ENCODE measurements around the gene NCOA7. TPM values are rescaled to one million over a fixed set of nuclear protein-coding genes. Genes with fewer than 3 reads are reported as not detected.

Gene NCOA7
- total and polyA plus RNA-seq, 9 donors = 5.5 to 9.1 (median 6.1) TPM

DNA sequence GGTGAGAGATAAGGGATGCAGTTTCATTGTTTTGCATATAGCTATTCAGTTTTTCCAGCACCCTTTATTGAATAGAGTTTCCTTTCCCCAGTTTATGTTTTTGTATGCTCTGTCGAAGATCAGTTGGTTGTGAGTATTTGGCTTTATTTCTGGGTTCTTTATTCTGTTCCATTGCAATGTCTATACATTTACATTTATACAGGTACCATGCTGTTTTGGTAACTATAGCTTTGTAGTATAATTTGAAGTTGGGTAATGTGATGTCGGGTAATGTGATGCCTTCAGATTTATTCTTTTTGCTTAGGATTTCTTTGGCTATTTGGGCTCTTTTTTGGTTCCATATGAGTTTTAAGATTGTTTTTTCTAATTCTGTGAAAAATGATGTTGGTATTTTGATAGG lies 61.8 kb downstream of the NCOA7 start:
- WGBS (ENCODE audit: insufficient coverage) = 100% methylated on average over 1 of the region's 2 CpGs
- Histone ChIP-seq H3K36me3 (ENCODE audit: control insufficient read depth, insufficient read depth, low read length) (no peaks in the 10 kb centered on the region), H3K4me3 (ENCODE audit: low read length) (no peak overlapping the region), H3K27me3 (ENCODE audit: control insufficient read depth, insufficient read depth, low read length) (no peaks in the 10 kb centered on the region), H3K9me3 (replicated peaks; ENCODE audit: control insufficient read depth, low read depth, low read length) (no peaks in the 10 kb centered on the region), H3K27ac (ENCODE audit: low read length) (no peak overlapping the region), H3K4me1 (ENCODE audit: control insufficient read depth, insufficient read depth, low read length) (no peaks in the 10 kb centered on the region)
- DNase-seq = no peak

DNA sequence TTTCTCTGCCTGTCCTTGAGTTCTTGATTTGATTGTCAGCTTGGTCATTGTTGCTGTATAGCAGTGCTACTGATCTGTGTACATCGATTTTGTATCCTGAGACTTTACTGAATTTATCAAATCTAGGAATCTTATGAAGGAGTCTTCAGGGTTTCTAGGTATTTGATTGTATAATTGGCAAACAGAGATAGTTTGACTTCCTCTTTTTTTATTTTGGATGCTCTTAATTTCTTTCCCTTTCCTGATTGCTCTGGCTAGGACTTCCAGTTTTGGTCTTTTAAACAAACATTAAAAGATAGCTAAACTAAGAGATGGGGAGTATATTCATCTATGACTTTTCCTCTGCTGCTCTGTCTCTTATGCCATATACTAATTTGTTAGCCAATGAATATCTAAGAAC lies 62.4 kb downstream of the NCOA7 start:
- Histone ChIP-seq H3K4me1 (ENCODE audit: control insufficient read depth, insufficient read depth, low read length) (no peaks in the 10 kb centered on the region), H3K27me3 (ENCODE audit: control insufficient read depth, insufficient read depth, low read length) (no peaks in the 10 kb centered on the region), H3K4me3 (ENCODE audit: low read length) (no peak overlapping the region), H3K36me3 (ENCODE audit: control insufficient read depth, insufficient read depth, low read length) (no peaks in the 10 kb centered on the region), H3K27ac (ENCODE audit: low read length) (no peak overlapping the region), H3K9me3 (replicated peaks; ENCODE audit: control insufficient read depth, low read depth, low read length) (no peaks in the 10 kb centered on the region)
- WGBS (ENCODE audit: insufficient coverage) = no CpG with 5 or more reads among the region's 1 CpG
- no peak for DNase-seq

- Histone ChIP-seq H3K9me3 (replicated peaks; ENCODE audit: control insufficient read depth, low read depth, low read length) (no peaks in the 10 kb centered on the region), H3K27ac (ENCODE audit: low read length) (no peak overlapping the region), H3K27me3 (ENCODE audit: control insufficient read depth, insufficient read depth, low read length) (no peaks in the 10 kb centered on the region), H3K36me3 (ENCODE audit: control insufficient read depth, insufficient read depth, low read length) (no peaks in the 10 kb centered on the region), H3K4me1 (ENCODE audit: control insufficient read depth, insufficient read depth, low read length) (no peaks in the 10 kb centered on the region), H3K4me3 (ENCODE audit: low read length) (no peak overlapping the region)
- 75% methylated on average over 1 of the region's 1 CpG for WGBS (ENCODE audit: insufficient coverage)
- no peak for DNase-seq
Measured at GRCh38 chr6:125853756-125854155, 63.0 kb downstream of the NCOA7 start.

DNA sequence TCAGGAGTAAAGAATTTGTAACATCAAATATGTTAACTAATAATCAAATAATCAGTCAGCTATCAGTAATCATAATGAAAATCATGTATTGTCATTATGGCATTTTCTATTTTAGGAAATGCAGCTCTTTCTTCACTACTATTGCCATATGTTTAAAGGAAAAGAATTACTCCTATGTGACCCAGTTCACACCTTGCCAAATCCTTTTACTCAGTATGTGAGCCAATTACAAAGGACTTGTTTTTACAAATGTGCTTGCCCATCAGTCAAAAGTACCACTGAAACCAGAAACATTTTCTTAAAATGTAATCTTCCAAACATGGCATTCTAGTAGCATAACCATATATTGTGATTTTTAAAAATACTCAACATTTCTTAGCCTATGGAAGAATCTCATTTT lies 63.6 kb downstream of the NCOA7 start:
- H3K36me3 ChIP-seq (ENCODE audit: control insufficient read depth, insufficient read depth, low read length) = no peaks in the 10 kb centered on the region

GRCh38 chr6:125855783-125856182 lies 65.0 kb downstream of the NCOA7 start:
- WGBS (ENCODE audit: insufficient coverage) = 82% methylated on average over 1 of the region's 6 CpGs
- H3K9me3 ChIP-seq (replicated peaks; ENCODE audit: control insufficient read depth, low read depth, low read length) = no peaks in the 10 kb centered on the region
- H3K4me3 ChIP-seq (ENCODE audit: low read length) = no peak overlapping the region
- H3K27me3 ChIP-seq (ENCODE audit: control insufficient read depth, insufficient read depth, low read length) = no peaks in the 10 kb centered on the region
- H3K4me1 ChIP-seq (ENCODE audit: control insufficient read depth, insufficient read depth, low read length) = no peaks in the 10 kb centered on the region
- DNase-seq = no peak
- H3K36me3 ChIP-seq (ENCODE audit: control insufficient read depth, insufficient read depth, low read length) = no peaks in the 10 kb centered on the region
- no peak overlapping the region for H3K27ac ChIP-seq (ENCODE audit: low read length)

More for the DNA sequence above, 63.6 kb downstream of the NCOA7 start:
- no peak overlapping the region for H3K27ac ChIP-seq (ENCODE audit: low read length)
- H3K27me3 ChIP-seq (ENCODE audit: control insufficient read depth, insufficient read depth, low read length) = no peaks in the 10 kb centered on the region
- DNase-seq = no peak
- H3K4me1 ChIP-seq (ENCODE audit: control insufficient read depth, insufficient read depth, low read length) = no peaks in the 10 kb centered on the region
- no peaks in the 10 kb centered on the region for H3K9me3 ChIP-seq (replicated peaks; ENCODE audit: control insufficient read depth, low read depth, low read length)
- no peak overlapping the region for H3K4me3 ChIP-seq (ENCODE audit: low read length)

DNA sequence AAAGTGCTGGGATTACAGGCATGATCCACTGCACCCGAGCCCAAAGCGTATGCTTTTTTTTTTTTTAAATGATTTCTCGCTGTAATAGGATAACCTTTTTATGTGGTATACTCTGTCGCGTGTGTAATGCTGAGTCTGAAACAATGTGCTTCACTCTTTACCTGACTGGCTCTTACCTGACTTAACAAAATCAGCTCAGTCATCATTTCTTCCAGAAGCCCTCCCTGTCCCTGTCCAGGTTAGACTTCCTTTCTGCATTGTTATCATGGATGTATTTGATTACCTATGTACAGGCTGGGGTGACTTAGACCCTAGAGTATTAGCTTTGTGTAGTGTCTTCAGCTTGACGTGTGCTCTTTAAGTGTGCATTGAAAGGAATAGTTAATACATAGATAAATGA lies 67.1 kb downstream of the NCOA7 start:
- DNase-seq = no peak
- Histone ChIP-seq H3K4me3 (ENCODE audit: low read length) (no peak overlapping the region), H3K27ac (ENCODE audit: low read length) (no peak overlapping the region), H3K4me1 (ENCODE audit: control insufficient read depth, insufficient read depth, low read length) (no peaks in the 10 kb centered on the region), H3K36me3 (ENCODE audit: control insufficient read depth, insufficient read depth, low read length) (no peaks in the 10 kb centered on the region), H3K9me3 (replicated peaks; ENCODE audit: control insufficient read depth, low read depth, low read length) (no peaks in the 10 kb centered on the region), H3K27me3 (ENCODE audit: control insufficient read depth, insufficient read depth, low read length) (no peaks in the 10 kb centered on the region)
- WGBS (ENCODE audit: insufficient coverage) = no CpG with 5 or more reads among the region's 6 CpGs

- Histone ChIP-seq H3K27me3 (ENCODE audit: control insufficient read depth, insufficient read depth, low read length) (no peaks in the 10 kb centered on the region), H3K4me1 (ENCODE audit: control insufficient read depth, insufficient read depth, low read length) (no peaks in the 10 kb centered on the region), H3K36me3 (ENCODE audit: control insufficient read depth, insufficient read depth, low read length) (no peaks in the 10 kb centered on the region), H3K4me3 (ENCODE audit: low read length) (no peak overlapping the region), H3K27ac (ENCODE audit: low read length) (no peak overlapping the region), H3K9me3 (replicated peaks; ENCODE audit: control insufficient read depth, low read depth, low read length) (no peaks in the 10 kb centered on the region)
- DNase-seq = peak; percentile 70
- WGBS (ENCODE audit: insufficient coverage) = 42% methylated on average over 2 of the region's 7 CpGs
Measured at GRCh38 chr6:125858427-125859320, 67.9 kb downstream of the NCOA7 start.

DNA sequence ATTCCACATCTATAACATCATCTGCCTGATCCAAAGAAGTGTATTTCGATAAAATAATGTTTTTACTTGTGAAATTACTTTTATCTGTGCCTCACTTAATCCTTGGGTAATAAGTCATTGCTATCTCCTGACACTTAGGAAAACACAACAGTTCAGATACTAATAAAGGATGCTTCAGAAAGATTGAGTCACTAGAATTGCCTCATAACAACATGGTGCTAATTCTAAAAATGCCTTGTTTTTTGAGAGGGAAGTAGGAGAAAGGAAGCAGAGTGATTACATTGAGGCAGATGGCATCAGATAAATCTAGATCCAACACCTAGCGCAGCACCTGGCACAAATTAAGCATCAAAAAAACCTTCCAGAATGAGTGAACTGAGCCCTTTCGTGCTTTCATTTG lies 69.0 kb downstream of the NCOA7 start:
- no peak for DNase-seq
- Histone ChIP-seq H3K4me1 (ENCODE audit: control insufficient read depth, insufficient read depth, low read length) (no peaks in the 10 kb centered on the region), H3K36me3 (ENCODE audit: control insufficient read depth, insufficient read depth, low read length) (no peaks in the 10 kb centered on the region), H3K27me3 (ENCODE audit: control insufficient read depth, insufficient read depth, low read length) (no peaks in the 10 kb centered on the region), H3K4me3 (ENCODE audit: low read length) (no peak overlapping the region), H3K9me3 (replicated peaks; ENCODE audit: control insufficient read depth, low read depth, low read length) (no peaks in the 10 kb centered on the region), H3K27ac (ENCODE audit: low read length) (no peak overlapping the region)
- WGBS (ENCODE audit: insufficient coverage) = no CpG with 5 or more reads among the region's 3 CpGs

DNA sequence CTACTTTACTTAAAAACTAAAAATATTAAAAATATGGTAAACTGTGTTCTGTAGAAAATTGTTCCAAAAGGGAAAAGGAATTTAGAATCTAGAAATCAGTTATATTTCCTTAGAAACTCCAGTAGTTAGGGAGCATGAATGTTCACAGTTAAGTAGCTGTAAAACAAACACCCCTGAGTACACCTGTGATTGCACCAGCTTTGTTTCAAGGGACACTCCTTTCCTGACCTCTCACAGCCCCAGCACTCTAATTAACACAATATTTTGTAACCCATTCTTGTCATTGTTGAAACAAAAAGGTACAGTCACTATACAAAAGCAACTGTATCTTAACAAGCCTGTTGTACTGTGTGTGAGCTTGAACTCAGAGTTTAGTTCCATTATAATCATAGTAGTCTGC lies 72.3 kb downstream of the NCOA7 start:
- Histone ChIP-seq H3K27ac (ENCODE audit: low read length) (no peak overlapping the region), H3K4me1 (ENCODE audit: control insufficient read depth, insufficient read depth, low read length) (no peaks in the 10 kb centered on the region), H3K4me3 (ENCODE audit: low read length) (no peak overlapping the region), H3K9me3 (replicated peaks; ENCODE audit: control insufficient read depth, low read depth, low read length) (no peaks in the 10 kb centered on the region), H3K36me3 (ENCODE audit: control insufficient read depth, insufficient read depth, low read length) (no peaks in the 10 kb centered on the region), H3K27me3 (ENCODE audit: control insufficient read depth, insufficient read depth, low read length) (no peaks in the 10 kb centered on the region)
- DNase-seq = no peak

- Histone ChIP-seq H3K27me3 (ENCODE audit: control insufficient read depth, insufficient read depth, low read length) (no peaks in the 10 kb centered on the region), H3K27ac (ENCODE audit: low read length) (no peak overlapping the region), H3K4me3 (ENCODE audit: low read length) (no peak overlapping the region), H3K9me3 (replicated peaks; ENCODE audit: control insufficient read depth, low read depth, low read length) (no peaks in the 10 kb centered on the region), H3K36me3 (ENCODE audit: control insufficient read depth, insufficient read depth, low read length) (no peaks in the 10 kb centered on the region), H3K4me1 (ENCODE audit: control insufficient read depth, insufficient read depth, low read length) (no peaks in the 10 kb centered on the region)
- no CpG with 5 or more reads among the region's 4 CpGs for WGBS (ENCODE audit: insufficient coverage)
- no peak for DNase-seq
Measured at GRCh38 chr6:125865015-125865414, 74.3 kb downstream of the NCOA7 start.

- DNase-seq = no peak
- Histone ChIP-seq H3K4me3 (ENCODE audit: low read length) (no peak overlapping the region), H3K9me3 (replicated peaks; ENCODE audit: control insufficient read depth, low read depth, low read length) (no peaks in the 10 kb centered on the region), H3K27me3 (ENCODE audit: control insufficient read depth, insufficient read depth, low read length) (no peaks in the 10 kb centered on the region), H3K36me3 (ENCODE audit: control insufficient read depth, insufficient read depth, low read length) (no peaks in the 10 kb centered on the region), H3K4me1 (ENCODE audit: control insufficient read depth, insufficient read depth, low read length) (no peaks in the 10 kb centered on the region), H3K27ac (ENCODE audit: low read length) (no peak overlapping the region)
Measured at GRCh38 chr6:125866433-125866832, 75.7 kb downstream of the NCOA7 start.

All from muscle of leg (tissue), 11 donors.